Osteoblast (primary cell): ENCODE results near the gene SLC22A12. TPM values are rescaled to one million over a fixed set of nuclear protein-coding genes. Genes with fewer than 3 reads are reported as not detected.

ENCODE experiments used
- DNase-seq: peaks from one replicate; pipeline ENCODE4 v3.0.0; 2011; ENCODE audit warnings: low spot score, mixed read lengths; ENCODE audit not compliant: insufficient read length; ENCODE audit errors: missing footprints
- H2AFZ ChIP-seq: 2 replicates; pipeline ENCODE4 v1.6.0; 2011; ENCODE audit warnings: mild to moderate bottlenecking, low read length
- H3K27ac ChIP-seq: 2 replicates; pipeline ENCODE4 v1.5.1; 2011; ENCODE audit warnings: mild to moderate bottlenecking, low read depth, low read length, moderate library complexity
- H3K27me3 ChIP-seq: 2 replicates; pipeline ENCODE4 v1.6.0; 2012; ENCODE audit warnings: mild to moderate bottlenecking, control low read depth, inconsistent platforms, low read length, moderate library complexity; ENCODE audit not compliant: insufficient read depth
- H3K36me3 ChIP-seq: 2 replicates; pipeline ENCODE4 v1.5.1; 2011; ENCODE audit warnings: mild to moderate bottlenecking, low read length, control low read depth, moderate library complexity; ENCODE audit not compliant: insufficient read depth
- H3K4me1 ChIP-seq: 2 replicates; pipeline ENCODE4 v1.5.1; 2011; ENCODE audit warnings: mild to moderate bottlenecking, low read length, control low read depth, moderate library complexity; ENCODE audit not compliant: insufficient read depth
- H3K4me2 ChIP-seq: 2 replicates; pipeline ENCODE4 v1.6.0; 2011; ENCODE audit warnings: mild to moderate bottlenecking, low read length; ENCODE audit not compliant: insufficient read depth
- H3K4me3 ChIP-seq: fragments of 200-600 bp; sonication (generic); 3 replicates; pipeline ENCODE4 v1.5.1; 2012; ENCODE audit warnings: mild to moderate bottlenecking, low read length, inconsistent platforms; ENCODE audit not compliant: insufficient read depth
- H3K79me2 ChIP-seq: 2 replicates; pipeline ENCODE4 v1.6.0; 2012; ENCODE audit warnings: mild to moderate bottlenecking, low read length, control low read depth, inconsistent platforms; ENCODE audit not compliant: insufficient read depth
- H3K9me3 ChIP-seq: 2 replicates; pipeline ENCODE4 v1.5.1; 2011; ENCODE audit warnings: low read depth, low read length, control low read depth
- H4K20me1 ChIP-seq: 2 replicates; pipeline ENCODE4 v1.6.0; 2012; ENCODE audit warnings: mild to moderate bottlenecking, low read length, control low read depth; ENCODE audit not compliant: insufficient read depth
- total RNA-seq: library from RNA; depleted of rRNA; stranded (reverse); fragments of >200 nt; gene quantifications from 2 replicates; pipeline ENCODE4 v1.2.3, GENCODE V29; 2012
- TF ChIP-seq, protein P1 (sequence below): IDR thresholded peaks from 2 replicates; pipeline ENCODE4 v1.5.1; 2011; ENCODE audit warnings: mild to moderate bottlenecking, low read depth, low read length, moderate library complexity; ENCODE audit errors: extremely low read depth

SLC22A12 gene
- total RNA-seq, 1 donor: not detected

DNA sequence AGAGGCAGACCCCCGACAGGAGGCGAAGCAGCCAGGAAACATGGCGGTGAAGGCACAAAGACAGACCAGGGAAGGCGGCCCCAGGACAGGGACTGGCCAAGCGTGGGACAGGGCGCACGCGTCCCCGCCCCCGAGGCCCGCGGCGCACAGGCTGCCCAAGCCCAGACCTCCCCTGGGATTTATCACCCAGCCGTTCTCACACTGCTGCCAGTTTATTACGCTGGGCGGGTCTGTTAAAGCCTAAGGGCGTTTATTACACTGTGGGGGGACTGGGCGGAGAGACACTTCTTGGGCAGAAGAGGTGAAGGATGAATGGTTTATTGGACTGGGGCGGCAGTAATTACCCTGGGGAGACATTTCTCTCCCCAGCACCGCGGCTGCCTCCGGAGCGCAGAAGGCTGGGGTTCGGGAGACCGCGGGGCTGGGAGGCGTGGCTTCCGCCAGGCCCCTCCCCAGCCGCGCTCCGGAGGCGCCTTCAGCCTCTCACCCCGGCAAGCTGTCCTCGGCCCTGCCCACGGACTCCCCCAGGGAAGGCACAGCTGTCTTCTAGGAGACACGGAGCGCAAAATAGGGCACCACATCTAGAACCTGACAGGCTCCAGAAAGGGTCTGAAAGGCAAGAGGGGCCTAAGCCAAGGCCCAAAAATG lies 47.1 kb downstream of the SLC22A12 start:
- TF ChIP-seq, protein P1, sequence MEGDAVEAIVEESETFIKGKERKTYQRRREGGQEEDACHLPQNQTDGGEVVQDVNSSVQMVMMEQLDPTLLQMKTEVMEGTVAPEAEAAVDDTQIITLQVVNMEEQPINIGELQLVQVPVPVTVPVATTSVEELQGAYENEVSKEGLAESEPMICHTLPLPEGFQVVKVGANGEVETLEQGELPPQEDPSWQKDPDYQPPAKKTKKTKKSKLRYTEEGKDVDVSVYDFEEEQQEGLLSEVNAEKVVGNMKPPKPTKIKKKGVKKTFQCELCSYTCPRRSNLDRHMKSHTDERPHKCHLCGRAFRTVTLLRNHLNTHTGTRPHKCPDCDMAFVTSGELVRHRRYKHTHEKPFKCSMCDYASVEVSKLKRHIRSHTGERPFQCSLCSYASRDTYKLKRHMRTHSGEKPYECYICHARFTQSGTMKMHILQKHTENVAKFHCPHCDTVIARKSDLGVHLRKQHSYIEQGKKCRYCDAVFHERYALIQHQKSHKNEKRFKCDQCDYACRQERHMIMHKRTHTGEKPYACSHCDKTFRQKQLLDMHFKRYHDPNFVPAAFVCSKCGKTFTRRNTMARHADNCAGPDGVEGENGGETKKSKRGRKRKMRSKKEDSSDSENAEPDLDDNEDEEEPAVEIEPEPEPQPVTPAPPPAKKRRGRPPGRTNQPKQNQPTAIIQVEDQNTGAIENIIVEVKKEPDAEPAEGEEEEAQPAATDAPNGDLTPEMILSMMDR: no peak
- Histone ChIP-seq H3K36me3 (peaks cover 29% of the 10 kb centered on the region), H3K4me1 (no peaks in the 10 kb centered on the region), H3K27me3 (peaks cover 9% of the 10 kb centered on the region), H2AFZ (no peak overlapping the region), H3K79me2 (no peaks in the 10 kb centered on the region), H3K4me2 (no peak overlapping the region), H4K20me1 (peaks cover 73% of the 10 kb centered on the region), H3K27ac (no peak overlapping the region), H3K9me3 (no peaks in the 10 kb centered on the region), H3K4me3 (no peak overlapping the region)
- no peak for DNase-seq

DNA sequence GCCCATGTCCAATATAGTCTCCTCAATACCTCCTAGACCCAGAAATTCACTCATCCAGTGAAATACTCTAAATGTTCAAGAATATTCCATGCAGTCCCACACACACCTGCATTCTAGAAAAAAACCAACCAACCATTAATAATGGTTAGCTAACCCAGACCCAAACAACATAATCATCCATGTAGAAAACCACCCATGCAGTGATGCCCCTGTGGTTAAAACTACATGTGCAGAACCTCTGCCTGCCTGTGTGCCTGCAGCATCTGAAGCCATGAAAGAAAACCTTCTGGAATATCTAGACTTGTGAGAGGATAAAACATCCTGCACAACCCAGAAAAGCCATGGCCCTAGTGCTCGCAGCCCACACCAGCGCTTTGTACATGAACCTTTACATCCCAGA lies 47.8 kb downstream of the SLC22A12 start:
- no peak overlapping the region for H3K27ac ChIP-seq
- TF ChIP-seq, protein P1: no peak
- H4K20me1 ChIP-seq: peaks cover 70% of the 10 kb centered on the region
- H2AFZ ChIP-seq: no peak overlapping the region
- H3K36me3 ChIP-seq: peaks cover 24% of the 10 kb centered on the region
- H3K4me3 ChIP-seq: no peak overlapping the region
- H3K4me2 ChIP-seq: no peak overlapping the region
- no peaks in the 10 kb centered on the region for H3K79me2 ChIP-seq
- DNase-seq: no peak
- no peaks in the 10 kb centered on the region for H3K4me1 ChIP-seq
- H3K9me3 ChIP-seq: no peaks in the 10 kb centered on the region
- H3K27me3 ChIP-seq: peaks cover 10% of the 10 kb centered on the region

DNA sequence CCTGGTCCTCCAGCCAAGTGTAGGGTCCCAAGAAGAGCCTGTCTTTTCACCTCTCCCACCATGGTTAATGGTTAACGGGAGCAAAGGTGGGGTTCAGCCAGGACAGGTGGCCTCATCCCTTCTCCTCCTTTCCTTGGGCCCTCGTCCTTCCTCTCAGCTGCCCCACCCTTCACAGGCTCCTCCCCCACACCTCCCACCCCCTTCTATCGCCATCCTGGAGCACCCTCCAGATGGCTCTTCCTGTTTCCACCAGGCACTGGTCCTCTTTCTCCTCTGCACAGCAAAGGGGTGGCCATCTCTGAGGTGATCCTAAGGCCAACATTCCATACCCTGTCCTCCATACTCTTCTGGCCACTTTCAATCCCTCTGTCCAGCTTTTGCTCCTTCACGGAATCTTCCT lies 48.9 kb downstream of the SLC22A12 start:
- peaks cover 14% of the 10 kb centered on the region for H3K36me3 ChIP-seq
- H3K4me3 ChIP-seq: no peak overlapping the region
- peaks cover 19% of the 10 kb centered on the region for H3K27me3 ChIP-seq
- H3K27ac ChIP-seq: no peak overlapping the region
- TF ChIP-seq, protein P1: no peak
- no peak overlapping the region for H2AFZ ChIP-seq
- DNase-seq: no peak
- H3K9me3 ChIP-seq: no peaks in the 10 kb centered on the region
- no peak overlapping the region for H3K4me2 ChIP-seq
- H3K4me1 ChIP-seq: no peaks in the 10 kb centered on the region
- no peaks in the 10 kb centered on the region for H3K79me2 ChIP-seq
- peaks cover 70% of the 10 kb centered on the region for H4K20me1 ChIP-seq

DNA sequence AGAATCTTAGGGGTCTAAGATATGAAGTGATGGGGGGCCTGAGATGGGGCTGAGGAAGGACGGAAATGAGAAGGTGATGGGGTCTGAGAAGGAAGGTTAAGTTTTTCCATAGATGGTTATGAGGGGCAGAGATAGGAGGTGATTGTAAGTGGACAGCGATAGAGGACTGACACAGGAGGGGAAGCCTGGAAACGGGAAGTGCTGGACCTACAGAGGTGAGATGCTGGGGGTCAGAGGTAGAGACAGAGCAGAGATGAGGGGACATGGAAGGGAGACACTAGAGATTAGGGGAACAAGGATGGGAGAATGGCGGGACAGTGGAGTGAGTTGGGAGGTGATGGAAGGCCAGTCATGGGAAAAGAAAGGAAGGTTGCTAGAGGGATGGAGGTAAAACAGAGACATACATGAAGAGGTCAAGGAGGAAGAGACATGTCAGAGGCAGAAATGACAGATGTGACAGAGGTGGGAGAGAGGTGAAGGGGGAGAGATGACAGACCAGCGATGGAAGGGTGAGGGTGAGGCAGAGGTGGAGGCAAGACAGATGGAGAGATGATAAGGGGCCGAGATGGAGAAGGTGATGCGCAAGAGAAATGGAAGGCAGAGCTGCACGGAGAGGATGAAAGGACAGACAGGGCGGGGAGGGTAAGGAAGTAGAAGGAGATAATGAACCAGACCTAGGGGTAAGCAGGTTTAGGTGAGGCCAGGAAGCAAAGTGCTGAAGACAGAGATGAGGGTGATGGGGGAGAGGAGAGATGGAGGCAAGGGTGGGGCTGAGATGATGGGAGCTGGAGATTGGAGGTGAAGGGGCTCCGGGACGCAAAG lies 50.8 kb downstream of the SLC22A12 start:
- DNase-seq: peak; percentile 81
- no peaks in the 10 kb centered on the region for H3K79me2 ChIP-seq
- no peak overlapping the region for H3K4me3 ChIP-seq
- H2AFZ ChIP-seq: no peak overlapping the region
- H4K20me1 ChIP-seq: peaks cover 79% of the 10 kb centered on the region
- H3K36me3 ChIP-seq: peaks cover 11% of the 10 kb centered on the region
- H3K4me2 ChIP-seq: no peak overlapping the region
- H3K27me3 ChIP-seq: peaks cover 31% of the 10 kb centered on the region
- H3K4me1 ChIP-seq: no peaks in the 10 kb centered on the region
- TF ChIP-seq, protein P1: no peak
- H3K27ac ChIP-seq: no peak overlapping the region
- H3K9me3 ChIP-seq: no peaks in the 10 kb centered on the region
